Measurements from ENCODE around the gene DGKA. TPM values are rescaled to one million over a fixed set of nuclear protein-coding genes. Genes with fewer than 3 reads are reported as not detected.

DGKA gene
- total RNA-seq, 1 experiment from 2014 or later, result 58.3 TPM

- BruUV-seq (replicated peaks), result no TSS peak
- Histone ChIP-seq H4K20me1 (ENCODE audit: insufficient read depth) (no peaks in the 10 kb centered on the region), H3K79me2 (ENCODE audit: insufficient read depth, low read length) (peaks cover 44% of the 10 kb centered on the region), H3K9ac (ENCODE audit: low read length) (peak within 1 kb of the TSS; percentile 86), H3K4me2 (ENCODE audit: low read length) (peak within 1 kb of the TSS; percentile 89), H3K36me3 (ENCODE audit: control insufficient read depth in 1 of 2, insufficient read depth in 2 of 2, low read length in 2 of 2) (no peaks in the 10 kb centered on the region), H3K27me3 (ENCODE audit: insufficient read depth, low read length) (no peaks in the 10 kb centered on the region), H3K9me2 (ENCODE audit: insufficient read depth) (no peaks in the 10 kb centered on the region), H2AFZ (ENCODE audit: low read depth, low read length, poor library complexity, severe bottlenecking) (peak within 1 kb of the TSS; percentile 4), H3K27ac (ENCODE audit: low read depth, low read length) (peak within 1 kb of the TSS; percentile 97), H3K9me3 (ENCODE audit: control insufficient read depth in 1 of 2, insufficient read depth in 1 of 2, low read depth in 1 of 2, low read length in 2 of 2) (no peaks in the 10 kb centered on the region), H3K4me1 (ENCODE audit: control insufficient read depth in 1 of 2, insufficient read depth in 2 of 2, low read length in 2 of 2) (peaks cover 27 to 60% of the 10 kb centered on the region in 2 experiments), H3K4me3 (replicated peaks in 1 of 2; ENCODE audit: low read depth in 1 of 2, low read length in 2 of 2) (peak within 1 kb of the TSS; percentile 80 to 99)
- DNase-seq (ENCODE audit: low read depth, low spot score), result peak; percentile 66
- RAD21 ChIA-PET (ENCODE audit: low non-redundant PET in 1 of 2, low total read pairs in 2 of 2, uncharacterized antibody in 2 of 2, unreplicated experiment in 2 of 2), result interaction anchor here in 1 of 2 experiments (1.6 kb wide), 1 partner anchor 99 kb away, joined by 3 read pairs; the partner anchor contains the start of gene DNAJC14
- ATAC-seq, result peak; percentile 41
- POLR2A ChIA-PET, result interaction anchor here (1.1 to 2.8 kb wide), 5 partner anchors 46 to 110 kb away, joined by 3 to 21 read pairs (median 5); partner anchors contain the start of genes DNAJC14, ORMDL2, RAB5B and SARNP
- intact Hi-C loops (cut with micrococcal nuclease), result loop anchor here (1.0 to 2.0 kb wide), 2 partner anchors 99 to 190 kb away; partner anchors contain the start of gene DNAJC14
- CTCF ChIA-PET, result interaction anchor here (1.3 to 2.6 kb wide), 3 partner anchors 110 to 189 kb away, joined by 3 to 9 read pairs (median 4); partner anchors contain the start of genes ORMDL2 and SARNP
- TF ChIP-seq CEBPB (IDR thresholded peaks at IDR 0.05; ENCODE audit: low read depth), result no peak
- TF ChIP-seq FOSL1 (IDR thresholded peaks at IDR 0.05; ENCODE audit: low read depth), result no peak
- no peak for TF ChIP-seq SP1 (IDR thresholded peaks at IDR 0.05; ENCODE audit: low read depth)
- TF ChIP-seq EZH2 (IDR thresholded peaks at IDR 0.05), result no peak
- TF ChIP-seq ELF1 (IDR thresholded peaks at IDR 0.05; ENCODE audit: borderline replicate concordance, low read depth), result no peak
- peak; percentile 81 for TF ChIP-seq ZFX (IDR thresholded peaks at IDR 0.05)
- TF ChIP-seq REST (IDR thresholded peaks at IDR 0.05; ENCODE audit: low read depth), result no peak
- no peak for TF ChIP-seq SIN3A (IDR thresholded peaks at IDR 0.05; ENCODE audit: low read depth)
- peak; percentile 54 for TF ChIP-seq YY1 (IDR thresholded peaks at IDR 0.05; ENCODE audit: extremely low read depth, insufficient replicate concordance, low read depth, low read length)
- no peak for TF ChIP-seq CTCF (IDR thresholded peaks at IDR 0.05 in 2 of 3, conservative IDR thresholded peaks at IDR 0.05 in 1 of 3; ENCODE audit: borderline replicate concordance in 1 of 3, insufficient read depth in 1 of 3, low read depth in 2 of 3, low read length in 2 of 3)
- TF ChIP-seq RAD21 (IDR thresholded peaks at IDR 0.05; ENCODE audit: low read depth), result no peak
- TF ChIP-seq SRF (IDR thresholded peaks at IDR 0.05; ENCODE audit: low read depth), result no peak
- peak; percentile 40 for TF ChIP-seq POLR2A (IDR thresholded peaks at IDR 0.05; ENCODE audit: borderline replicate concordance, extremely low read depth, insufficient read depth, insufficient read length)
- no peak for TF ChIP-seq CBX3 (IDR thresholded peaks at IDR 0.05; ENCODE audit: low read depth)
- no peak for TF ChIP-seq JUND (IDR thresholded peaks at IDR 0.05)
- TF ChIP-seq POLR2AphosphoS5 (IDR thresholded peaks at IDR 0.05; ENCODE audit: low read depth, low read length), result peak; percentile 81
- no peak for TF ChIP-seq EGR1 (IDR thresholded peaks at IDR 0.05; ENCODE audit: low read depth)
- TF ChIP-seq EZH2phosphoT487 (IDR thresholded peaks at IDR 0.05; ENCODE audit: borderline replicate concordance), result no peak
- no peak for TF ChIP-seq ZNF274 (IDR thresholded peaks at IDR 0.05; ENCODE audit: low read depth, low read length)
- TF ChIP-seq ATF3 (IDR thresholded peaks at IDR 0.05), result no peak
These were observed 3.1 kb upstream of the DGKA start, which contains the start of gene PYM1 for GRCh38 chr12:55927588-55928502. Gene PYM1 (minus strand): TSS chr12:55927894. CDS start chr12:55927761, 133 bp downstream.
